Kidney epithelial cell (primary cell): ENCODE data around the gene CRLF3. TPM values are rescaled to one million over a fixed set of nuclear protein-coding genes. Genes with fewer than 3 reads are reported as not detected.
"Not testable (repeated sequence)": the region's sequence is repeated elsewhere in the genome, so short reads cannot be mapped to it uniquely, and the experiment has no call there.

ENCODE experiments used
- DNase-seq: peaks from one replicate; pipeline ENCODE4 v3.0.0-alpha.2; 2010; ENCODE audit warnings: low read depth
- H3K27me3 ChIP-seq: 2 replicates; pipeline ENCODE4 v1.6.0; 2011; ENCODE audit warnings: low read length; ENCODE audit not compliant: control insufficient read depth, insufficient read depth
- H3K36me3 ChIP-seq: 2 replicates; pipeline ENCODE4 v1.5.1; 2011; ENCODE audit warnings: low read length; ENCODE audit not compliant: control insufficient read depth, insufficient read depth
- H3K4me3 ChIP-seq: 2 replicates; pipeline ENCODE4 v1.5.1; 2011; ENCODE audit warnings: low read depth, mild to moderate bottlenecking, control low read depth, low read length
- CTCF ChIP-seq: IDR thresholded peaks from 2 replicates; pipeline ENCODE4 v1.5.1; 2011; ENCODE audit warnings: mild to moderate bottlenecking, moderate library complexity, low read length, control low read depth, inconsistent platforms; ENCODE audit not compliant: insufficient read depth, poor library complexity, severe bottlenecking
- total RNA-seq: library from RNA; depleted of rRNA; stranded (reverse); fragments of >200 nt; gene quantifications from 2 replicates; pipeline ENCODE4 v1.2.3, GENCODE V29; 2015

The CRLF3 gene
- total RNA-seq, 1 donor from 2014 or later: 11.7 TPM

- no peaks in the 10 kb centered on the region for H3K27me3 ChIP-seq
- H3K4me3 ChIP-seq: no peak overlapping the region
- H3K36me3 ChIP-seq: no peaks in the 10 kb centered on the region
- no peak for DNase-seq
- no peak for TF ChIP-seq CTCF
Measured at GRCh38 chr17:30761060-30761459, 63.4 kb downstream of the CRLF3 start.

GRCh38 chr17:30753291-30753690 lies 71.2 kb downstream of the CRLF3 start:
- H3K4me3 ChIP-seq, H3K27me3 ChIP-seq, H3K36me3 ChIP-seq, DNase-seq: not testable (repeated sequence)

- DNase-seq, H3K27me3 ChIP-seq, H3K36me3 ChIP-seq, H3K4me3 ChIP-seq: not testable (repeated sequence)
Measured at GRCh38 chr17:30750982-30751381, 73.5 kb downstream of the CRLF3 start.

- not testable (repeated sequence) for H3K4me3 ChIP-seq, H3K36me3 ChIP-seq, H3K27me3 ChIP-seq, DNase-seq
Measured at GRCh38 chr17:30747621-30748020, 76.9 kb downstream of the CRLF3 start.

GRCh38 chr17:30742669-30743068 lies 81.8 kb downstream of the CRLF3 start:
- not testable (repeated sequence) for H3K36me3 ChIP-seq, H3K4me3 ChIP-seq

GRCh38 chr17:30736371-30736770 lies 88.1 kb downstream of the CRLF3 start:
- H3K27me3 ChIP-seq, H3K36me3 ChIP-seq, H3K4me3 ChIP-seq, DNase-seq: not testable (repeated sequence)

More at GRCh38 chr17:30742669-30743068, 81.8 kb downstream of the CRLF3 start:
- not testable (repeated sequence) for DNase-seq, H3K27me3 ChIP-seq

GRCh38 chr17:30735644-30736043 lies 88.8 kb downstream of the CRLF3 start:
- not testable (repeated sequence) for H3K36me3 ChIP-seq, H3K27me3 ChIP-seq, DNase-seq, H3K4me3 ChIP-seq

- not testable (repeated sequence) for H3K4me3 ChIP-seq, H3K36me3 ChIP-seq, H3K27me3 ChIP-seq, DNase-seq
Measured at GRCh38 chr17:30735206-30735605, 89.3 kb downstream of the CRLF3 start.

- not testable (repeated sequence) for DNase-seq, H3K4me3 ChIP-seq, H3K27me3 ChIP-seq, H3K36me3 ChIP-seq
Measured at GRCh38 chr17:30734153-30734552, 90.3 kb downstream of the CRLF3 start.

Other genes with a start within 250 kb of the CRLF3 start
- 2.8 and 3.8 TPM in 2 replicates for gene ATAD5, start 7.3 kb upstream of the CRLF3 start, total RNA-seq
- 7.8 and 8.8 TPM in 2 replicates for gene TEFM, start 81.5 kb upstream of the CRLF3 start, total RNA-seq
- 9.7 and 10.0 TPM in 2 replicates for gene ADAP2, start 97.3 kb upstream of the CRLF3 start, total RNA-seq
- 11.1 and 11.8 TPM in 2 replicates for gene RNF135, start 146.3 kb upstream of the CRLF3 start, total RNA-seq